ENCODE measurements around the gene MAOB.
"Not testable (repeated sequence)": the region's sequence is repeated elsewhere in the genome, so short reads cannot be mapped to it uniquely, and the experiment has no call there.

MAOB gene

GRCh38 chrX:43731086-43731485 lies 151.2 kb downstream of the MAOB start:
- Mint-ChIP-seq H3K36me3 (ENCODE audit: low read depth) (peaks cover 35% of the 10 kb centered on the region), H3K4me1 (ENCODE audit: low read depth) (peaks cover 20% of the 10 kb centered on the region), H3K27me3 (ENCODE audit: low read depth) (no peaks in the 10 kb centered on the region), H3K27ac (no peak overlapping the region), H3K4me3 (no peak overlapping the region), H3K9me3 (no peaks in the 10 kb centered on the region)
- no peak for DNase-seq (ENCODE audit: low spot score)

- Mint-ChIP-seq H3K9me3 (peaks cover 4% of the 10 kb centered on the region), H3K4me1 (ENCODE audit: low read depth) (peaks cover 27% of the 10 kb centered on the region), H3K36me3 (ENCODE audit: low read depth) (peaks cover 47% of the 10 kb centered on the region), H3K4me3 (no peak overlapping the region), H3K27ac (peak overlapping the region; percentile 41), H3K27me3 (ENCODE audit: low read depth) (no peaks in the 10 kb centered on the region)
- DNase-seq (ENCODE audit: low spot score), result no peak
Observed at GRCh38 chrX:43728966-43729365, 153.3 kb downstream of the MAOB start.

- Mint-ChIP-seq H3K27ac (peak overlapping the region; percentile 62), H3K4me3 (peak overlapping the region; percentile 72), H3K4me1 (ENCODE audit: low read depth) (peaks cover 25% of the 10 kb centered on the region), H3K36me3 (ENCODE audit: low read depth) (peaks cover 53% of the 10 kb centered on the region), H3K27me3 (ENCODE audit: low read depth) (no peaks in the 10 kb centered on the region), H3K9me3 (peaks cover 9% of the 10 kb centered on the region)
- peak; percentile 37 for DNase-seq (ENCODE audit: low spot score)
Observed at GRCh38 chrX:43728002-43728401, 154.2 kb downstream of the MAOB start.

- H3K27me3 Mint-ChIP-seq (ENCODE audit: low read depth); DNase-seq (ENCODE audit: low spot score); H3K4me3 Mint-ChIP-seq; H3K27ac Mint-ChIP-seq: not testable (repeated sequence)
- H3K36me3 Mint-ChIP-seq (ENCODE audit: low read depth), result peaks cover 57% of the 10 kb centered on the region
- peaks cover 15% of the 10 kb centered on the region for H3K9me3 Mint-ChIP-seq
- peaks cover 25% of the 10 kb centered on the region for H3K4me1 Mint-ChIP-seq (ENCODE audit: low read depth)
Observed at GRCh38 chrX:43727254-43727653, 155.0 kb downstream of the MAOB start.

- H3K27ac Mint-ChIP-seq; H3K4me3 Mint-ChIP-seq; DNase-seq (ENCODE audit: low spot score); H3K27me3 Mint-ChIP-seq (ENCODE audit: low read depth): not testable (repeated sequence)
- H3K4me1 Mint-ChIP-seq (ENCODE audit: low read depth), result peaks cover 25% of the 10 kb centered on the region
- peaks cover 20% of the 10 kb centered on the region for H3K9me3 Mint-ChIP-seq
- peaks cover 55% of the 10 kb centered on the region for H3K36me3 Mint-ChIP-seq (ENCODE audit: low read depth)
Observed at GRCh38 chrX:43725227-43725626, 157.0 kb downstream of the MAOB start.

- no peak overlapping the region for H3K27ac Mint-ChIP-seq
- no peaks in the 10 kb centered on the region for H3K27me3 Mint-ChIP-seq (ENCODE audit: low read depth)
- DNase-seq (ENCODE audit: low spot score), result no peak
- H3K4me3 Mint-ChIP-seq, result no peak overlapping the region
- peaks cover 20% of the 10 kb centered on the region for H3K9me3 Mint-ChIP-seq
- H3K36me3 Mint-ChIP-seq (ENCODE audit: low read depth), result peaks cover 36% of the 10 kb centered on the region
- H3K4me1 Mint-ChIP-seq (ENCODE audit: low read depth), result peaks cover 11% of the 10 kb centered on the region
Observed at GRCh38 chrX:43720961-43721360, 161.3 kb downstream of the MAOB start.

GRCh38 chrX:43720082-43720481 lies 162.2 kb downstream of the MAOB start:
- H3K27ac Mint-ChIP-seq, result no peak overlapping the region
- H3K4me1 Mint-ChIP-seq (ENCODE audit: low read depth), result peaks cover 7% of the 10 kb centered on the region
- no peak for DNase-seq (ENCODE audit: low spot score)
- peaks cover 17% of the 10 kb centered on the region for H3K9me3 Mint-ChIP-seq
- H3K4me3 Mint-ChIP-seq, result no peak overlapping the region
- H3K27me3 Mint-ChIP-seq (ENCODE audit: low read depth), result no peaks in the 10 kb centered on the region
- H3K36me3 Mint-ChIP-seq (ENCODE audit: low read depth), result peaks cover 31% of the 10 kb centered on the region

- Mint-ChIP-seq H3K36me3 (ENCODE audit: low read depth) (peaks cover 23% of the 10 kb centered on the region), H3K27ac (no peak overlapping the region), H3K9me3 (peaks cover 17% of the 10 kb centered on the region), H3K4me1 (ENCODE audit: low read depth) (no peaks in the 10 kb centered on the region), H3K4me3 (no peak overlapping the region), H3K27me3 (ENCODE audit: low read depth) (no peaks in the 10 kb centered on the region)
- no peak for DNase-seq (ENCODE audit: low spot score)
Observed at GRCh38 chrX:43718956-43719355, 163.3 kb downstream of the MAOB start.

- peaks cover 19% of the 10 kb centered on the region for H3K36me3 Mint-ChIP-seq (ENCODE audit: low read depth)
- DNase-seq (ENCODE audit: low spot score), result no peak
- no peak overlapping the region for H3K4me3 Mint-ChIP-seq
- H3K4me1 Mint-ChIP-seq (ENCODE audit: low read depth), result no peaks in the 10 kb centered on the region
- no peaks in the 10 kb centered on the region for H3K27me3 Mint-ChIP-seq (ENCODE audit: low read depth)
- peaks cover 15% of the 10 kb centered on the region for H3K9me3 Mint-ChIP-seq
- H3K27ac Mint-ChIP-seq, result no peak overlapping the region
Observed at GRCh38 chrX:43718546-43718945, 163.7 kb downstream of the MAOB start.

- DNase-seq (ENCODE audit: low spot score), result no peak
- no peaks in the 10 kb centered on the region for H3K27me3 Mint-ChIP-seq (ENCODE audit: low read depth)
- H3K9me3 Mint-ChIP-seq, result peaks cover 11% of the 10 kb centered on the region
- H3K36me3 Mint-ChIP-seq (ENCODE audit: low read depth), result peaks cover 16% of the 10 kb centered on the region
- no peaks in the 10 kb centered on the region for H3K4me1 Mint-ChIP-seq (ENCODE audit: low read depth)
- no peak overlapping the region for H3K4me3 Mint-ChIP-seq
- H3K27ac Mint-ChIP-seq, result no peak overlapping the region
Observed at GRCh38 chrX:43718081-43718480, 164.2 kb downstream of the MAOB start.

- H3K27me3 Mint-ChIP-seq (ENCODE audit: low read depth), result no peaks in the 10 kb centered on the region
- H3K9me3 Mint-ChIP-seq, result peaks cover 5% of the 10 kb centered on the region
Observed at GRCh38 chrX:43717161-43717560, 165.1 kb downstream of the MAOB start.

GRCh38 chrX:43716696-43717095 lies 165.6 kb downstream of the MAOB start:
- Mint-ChIP-seq H3K27me3 (ENCODE audit: low read depth) (no peaks in the 10 kb centered on the region), H3K4me3 (no peak overlapping the region), H3K9me3 (no peaks in the 10 kb centered on the region), H3K4me1 (ENCODE audit: low read depth) (no peaks in the 10 kb centered on the region), H3K36me3 (ENCODE audit: low read depth) (peaks cover 9% of the 10 kb centered on the region), H3K27ac (no peak overlapping the region)
- no peak for DNase-seq (ENCODE audit: low spot score)

More at GRCh38 chrX:43717161-43717560, 165.1 kb downstream of the MAOB start:
- Mint-ChIP-seq H3K4me3 (no peak overlapping the region), H3K4me1 (ENCODE audit: low read depth) (no peaks in the 10 kb centered on the region), H3K36me3 (ENCODE audit: low read depth) (peaks cover 11% of the 10 kb centered on the region), H3K27ac (no peak overlapping the region)
- no peak for DNase-seq (ENCODE audit: low spot score)

All from T-helper 2 cell treated with Interferon-gamma antibody and Interleukin-4, amounts not matched to agents 5 μg/mL and 100 μg/mL, for 36 hours (primary cell).